ENCODE measurements around the gene PID1.

PID1 gene

GRCh38 chr2:229032608-229033234, 238.4 kb downstream of the PID1 start:
- no peak for TF ChIP-seq CTCF (conservative IDR thresholded peaks at IDR 0.05)

GRCh38 chr2:229027353-229028105, 243.6 kb downstream of the PID1 start:
- TF ChIP-seq CTCF (conservative IDR thresholded peaks at IDR 0.05) = no peak
- H3K27ac ChIP-seq = no peak overlapping the region

More at GRCh38 chr2:229032608-229033234, 238.4 kb downstream of the PID1 start:
- H3K27ac ChIP-seq = no peak overlapping the region

- no peak for TF ChIP-seq CTCF (conservative IDR thresholded peaks at IDR 0.05)
- H3K27ac ChIP-seq = no peak overlapping the region
Measured at GRCh38 chr2:229025653-229026052, 245.4 kb downstream of the PID1 start.

- no peak for TF ChIP-seq CTCF (conservative IDR thresholded peaks at IDR 0.05)
- no peak overlapping the region for H3K27ac ChIP-seq
Measured at GRCh38 chr2:229022652-229023051, 248.4 kb downstream of the PID1 start.

GRCh38 chr2:229022071-229022470, 249.0 kb downstream of the PID1 start:
- no peak overlapping the region for H3K27ac ChIP-seq
- no peak for TF ChIP-seq CTCF (conservative IDR thresholded peaks at IDR 0.05)

GRCh38 chr2:229009816-229010215, 261.3 kb downstream of the PID1 start:
- no peak for TF ChIP-seq CTCF (conservative IDR thresholded peaks at IDR 0.05)
- no peak overlapping the region for H3K27ac ChIP-seq

DNA sequence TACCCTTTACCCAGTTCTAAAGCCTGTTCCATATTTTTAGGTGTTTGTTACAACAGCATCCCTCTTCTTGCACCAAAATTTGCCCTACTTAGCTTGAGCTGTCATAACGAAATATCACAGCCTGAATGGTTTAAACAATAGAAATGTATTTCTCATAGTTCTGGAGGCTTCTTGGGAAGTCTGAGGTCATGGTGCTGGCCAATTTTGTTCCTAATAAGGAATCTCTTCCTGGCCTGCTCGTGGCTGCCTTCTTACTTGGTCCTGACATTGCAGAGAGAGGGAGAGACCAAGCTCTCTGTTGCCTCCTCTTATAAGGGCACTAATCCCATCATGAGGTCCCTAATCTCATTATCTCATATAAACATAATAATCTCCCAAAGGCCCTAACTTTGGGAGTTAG, 267.8 kb downstream of the PID1 start:
- H3K27ac ChIP-seq = no peak overlapping the region
- no peak for TF ChIP-seq CTCF (conservative IDR thresholded peaks at IDR 0.05)
